GM11168 (cell line): Measurements from ENCODE around the gene ERRFI1.
"Not testable (repeated sequence)": the region's sequence is repeated elsewhere in the genome, so short reads cannot be mapped to it uniquely, and the experiment has no call there.

ENCODE experiments used
- in situ Hi-C: fragments of 300-500 bp; cut with MboI; formaldehyde crosslinking; loops from one replicate; pipeline ENCODE4 v1.12.0; 2022; ENCODE audit warnings: low sequenced_read_pairs; ENCODE audit not compliant: unreplicated experiment

Gene ERRFI1

DNA sequence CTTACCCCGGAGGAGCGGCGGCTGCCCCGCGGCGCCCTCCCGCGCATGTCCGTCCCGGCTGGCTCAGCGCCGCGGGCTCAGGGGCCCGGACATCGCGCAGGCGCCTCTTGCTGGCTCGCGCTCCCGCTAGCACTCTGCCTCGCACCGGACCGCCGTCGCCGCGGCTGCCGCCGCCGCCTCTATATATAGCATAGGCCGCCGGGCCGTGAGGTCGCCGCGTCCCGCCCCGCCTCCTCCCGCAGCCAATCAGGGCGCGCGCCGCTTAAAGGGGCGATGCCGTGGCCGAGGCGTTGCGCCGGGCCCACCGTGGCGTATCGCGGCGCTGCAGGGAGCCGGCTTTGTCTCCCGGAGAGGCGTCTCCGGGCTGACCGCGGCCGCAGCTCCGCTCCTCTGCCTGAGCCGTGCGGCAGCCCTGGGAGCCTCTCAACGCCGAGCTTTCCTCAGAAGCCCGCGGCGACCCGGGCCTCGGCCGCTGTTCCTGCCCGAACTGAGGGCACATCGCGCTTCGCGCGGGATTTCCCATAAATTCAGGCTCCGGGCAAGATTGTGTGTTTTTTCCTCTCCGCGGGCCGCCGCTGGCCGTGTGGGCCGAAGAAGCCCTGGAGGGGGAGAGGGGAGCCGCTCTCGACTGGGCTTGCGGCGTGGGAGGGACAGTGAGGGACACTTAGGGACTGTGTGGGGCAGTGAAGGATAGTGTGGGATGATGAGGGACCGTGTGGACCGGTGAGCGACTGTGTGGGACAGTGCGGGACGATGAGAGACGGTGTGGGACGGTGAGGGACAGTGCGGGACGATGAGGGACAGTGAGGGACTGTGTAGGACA lies at the start of gene ERRFI1:
TSS of gene ERRFI1 (minus strand) at position 157 of the 823 bp plus-strand sequence. CDS start 10,690 bp downstream, outside the sequence.
- in situ Hi-C loops, result no loop called here

DNA sequence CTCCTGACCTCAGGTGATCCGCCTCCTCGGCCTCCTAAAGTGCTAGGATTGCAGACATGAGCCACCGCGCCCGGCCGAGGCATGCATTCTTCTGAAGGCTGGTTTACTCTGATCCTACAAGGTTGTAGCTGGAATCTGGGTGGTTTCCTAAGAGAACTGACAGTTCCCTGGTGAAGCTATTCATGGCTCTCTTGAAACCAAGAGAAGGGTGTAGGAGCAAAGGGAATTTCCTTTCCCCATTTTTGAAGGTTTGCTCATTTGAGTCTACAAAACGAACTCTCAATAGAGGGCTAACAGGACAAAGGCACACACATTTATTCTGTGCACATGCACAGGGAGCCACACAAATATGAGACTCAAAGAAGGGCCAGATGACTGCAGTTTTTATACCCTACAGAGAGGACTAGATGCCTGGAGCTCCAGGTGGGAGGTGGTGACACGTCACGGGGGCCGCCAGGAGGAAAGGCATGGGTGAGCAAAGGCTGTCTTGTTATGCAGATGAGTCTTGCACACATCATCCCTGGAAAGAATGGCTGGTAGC lies 49.5 kb upstream of the ERRFI1 start:
- in situ Hi-C loops, result no loop called here

DNA sequence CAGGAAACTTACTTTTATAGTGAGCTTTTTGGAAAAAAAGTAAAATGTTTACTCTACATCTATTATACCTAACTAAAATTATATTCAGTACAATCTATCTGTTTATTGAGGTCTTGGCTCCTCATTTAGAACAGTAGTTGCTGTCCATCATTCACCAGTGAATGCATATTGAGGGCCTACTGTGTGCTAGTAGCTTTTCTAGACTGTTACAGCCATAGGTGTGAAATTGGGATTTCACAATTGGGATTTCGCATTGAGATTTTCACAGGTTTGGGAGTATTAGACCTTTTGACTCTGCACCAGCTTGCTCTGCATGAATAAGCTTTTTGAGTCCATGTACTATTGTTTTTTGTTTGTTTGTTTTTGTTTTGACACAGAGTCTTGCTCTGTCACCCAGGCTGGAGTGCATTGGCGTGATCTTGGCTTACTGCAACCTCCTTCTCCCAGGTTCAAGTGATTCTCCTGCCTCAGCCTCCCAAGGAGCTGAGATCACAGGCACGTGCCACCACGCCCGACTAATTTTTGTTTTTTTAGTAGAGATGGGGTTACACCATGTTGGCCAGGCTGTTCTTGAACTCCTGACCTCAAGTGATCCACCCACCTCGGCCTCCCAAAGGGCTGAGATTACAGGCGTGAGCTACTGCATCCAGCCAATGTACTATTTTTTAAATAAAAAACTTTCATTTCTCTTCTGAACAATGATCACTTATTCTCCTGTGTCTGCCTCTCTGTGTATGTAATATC lies 47.2 kb upstream of the ERRFI1 start:
- in situ Hi-C loops, result no loop called here

DNA sequence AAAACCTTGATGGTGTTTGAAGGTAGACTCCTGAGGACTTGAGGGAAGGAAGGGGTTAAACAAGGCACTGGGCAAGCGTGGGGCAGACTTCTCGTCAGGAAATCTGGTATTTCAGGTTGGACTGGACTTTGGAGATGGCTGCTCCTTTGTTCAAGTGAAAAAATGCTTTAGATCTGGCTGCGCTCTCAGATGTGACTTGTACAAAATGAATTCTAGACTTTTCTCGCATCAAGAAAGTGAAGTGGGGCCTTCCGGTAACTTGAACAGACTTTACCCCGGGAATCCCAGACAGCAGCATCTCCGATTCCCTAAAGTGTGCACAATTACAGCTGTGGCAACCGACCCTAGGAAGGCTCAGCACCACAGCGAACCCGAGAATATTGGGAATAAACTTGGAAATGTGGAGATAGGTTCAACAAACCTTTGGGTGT lies 44.3 kb upstream of the ERRFI1 start:
- in situ Hi-C loops, result no loop called here

GRCh38 chr1:8069614-8070320 lies 43.7 kb upstream of the ERRFI1 start:
- in situ Hi-C loops, result not testable (repeated sequence)

- in situ Hi-C loops, result no loop called here
These were observed 39.3 kb upstream of the ERRFI1 start for GRCh38 chr1:8065369-8065768.

- in situ Hi-C loops, result no loop called here
These were observed 37.4 kb upstream of the ERRFI1 start for GRCh38 chr1:8063298-8064036.

DNA sequence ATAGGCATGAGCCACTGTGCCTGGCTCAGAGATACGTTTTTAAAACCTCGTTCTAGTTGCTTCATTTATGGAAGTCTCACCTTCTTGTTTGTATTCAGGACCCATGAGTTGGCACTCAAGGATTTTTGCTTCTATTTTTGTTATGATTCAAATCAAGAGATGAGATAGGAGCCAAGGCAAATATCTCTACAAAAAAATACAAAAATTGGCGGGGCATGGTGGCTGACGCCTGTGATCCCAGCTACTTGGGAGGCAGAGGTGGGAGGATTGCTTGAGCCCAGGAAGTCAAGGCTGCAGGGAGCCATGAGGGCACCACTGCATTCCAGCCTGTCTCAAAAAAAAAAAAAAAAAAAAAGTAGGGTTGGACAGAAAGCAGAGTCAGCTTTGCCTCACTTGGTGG lies 36.8 kb upstream of the ERRFI1 start:
- in situ Hi-C loops, result no loop called here

DNA sequence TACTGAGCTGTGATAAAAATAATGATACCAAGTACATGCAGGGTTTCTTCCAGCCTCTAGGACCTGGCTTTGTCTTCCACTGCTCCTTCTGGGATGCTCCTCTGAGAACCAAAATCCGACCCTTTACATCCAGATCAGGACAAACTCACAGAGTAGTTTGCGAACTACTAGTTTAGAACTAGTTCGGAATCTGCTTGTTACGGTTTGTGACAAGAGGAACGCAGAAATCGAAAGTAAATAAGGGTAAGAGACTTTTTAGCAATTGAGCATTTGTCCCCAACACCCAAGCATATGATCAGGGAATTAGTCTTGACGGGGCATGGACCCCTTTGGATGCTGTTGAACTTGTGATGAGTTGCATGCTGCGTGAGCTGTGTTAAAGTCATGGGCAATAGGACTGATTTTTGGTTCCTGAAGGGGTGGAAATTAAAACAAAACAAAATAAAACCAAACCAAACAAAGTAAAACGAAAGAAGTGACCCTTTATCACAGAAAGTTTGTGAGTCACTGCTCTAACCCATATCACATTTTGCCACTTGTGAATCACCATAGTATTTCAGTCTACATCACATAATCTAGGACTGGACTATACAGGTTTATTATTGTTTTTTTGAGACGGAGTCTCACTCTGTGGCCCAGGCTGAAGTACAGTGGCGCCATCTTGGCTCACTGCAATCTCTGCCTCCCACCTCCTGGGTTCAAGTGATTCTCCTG lies 35.7 kb upstream of the ERRFI1 start:
- in situ Hi-C loops, result no loop called here

DNA sequence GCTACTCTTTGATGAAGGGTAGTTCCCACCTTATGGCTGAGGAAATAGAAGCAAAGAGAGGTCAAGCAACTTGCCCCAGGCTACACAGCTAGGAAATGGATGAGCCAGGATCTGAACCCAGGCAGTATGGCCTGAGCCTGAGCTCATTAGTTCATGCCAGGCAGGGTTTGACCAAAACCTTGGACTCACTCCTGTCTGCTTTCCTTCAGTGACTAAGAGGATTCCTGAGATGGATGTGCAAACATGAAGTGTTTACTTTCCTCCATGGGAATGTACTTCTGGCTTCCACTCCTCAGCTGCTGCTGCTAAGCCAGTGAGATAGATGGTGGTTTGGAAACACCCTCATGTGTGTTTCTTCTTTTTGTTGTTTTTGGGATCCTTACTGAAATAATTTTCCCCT lies 35.1 kb upstream of the ERRFI1 start:
- in situ Hi-C loops, result no loop called here

DNA sequence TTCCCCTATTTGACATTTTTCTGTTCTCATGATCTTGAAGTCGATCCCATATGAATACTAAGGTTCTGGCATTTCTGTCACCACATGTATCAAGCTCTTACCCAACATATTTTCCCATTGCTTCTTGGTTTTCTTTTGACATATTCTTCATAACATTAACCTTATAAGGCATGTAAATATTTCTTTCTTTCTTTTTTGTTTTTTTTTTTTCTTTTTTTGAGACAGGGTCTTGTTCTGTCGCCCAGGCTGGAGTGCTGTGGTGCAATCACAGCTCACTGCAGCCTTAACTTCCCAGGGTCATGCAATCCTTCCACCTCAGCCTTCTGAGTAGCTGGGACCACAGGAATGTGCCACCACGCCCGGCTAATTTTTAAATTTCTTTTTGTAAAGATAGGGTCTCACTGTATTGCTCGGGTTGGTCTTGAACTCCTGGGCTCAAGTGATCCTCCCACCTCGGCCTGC lies 33.1 kb upstream of the ERRFI1 start:
- in situ Hi-C loops, result no loop called here

GRCh38 chr1:8057779-8058178 lies 31.7 kb upstream of the ERRFI1 start:
- in situ Hi-C loops, result not testable (repeated sequence)

DNA sequence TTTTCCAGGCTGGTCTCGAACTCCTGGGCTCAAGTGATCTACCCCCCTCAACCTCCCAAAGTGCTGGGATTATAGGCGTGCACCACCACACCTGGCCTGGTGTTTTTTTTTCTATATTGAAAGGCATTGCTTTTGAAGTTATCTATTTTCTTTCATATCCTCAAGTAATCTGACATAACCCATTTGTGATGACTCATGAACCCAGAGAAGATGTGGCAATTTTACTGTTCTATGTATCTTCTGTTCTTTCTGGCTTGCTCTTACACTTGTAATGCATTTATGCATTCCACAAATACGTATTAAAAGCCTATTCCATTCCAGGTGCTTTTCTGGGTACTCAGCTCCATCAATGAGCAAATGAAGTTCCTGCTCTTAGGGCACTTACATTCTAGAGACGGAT lies 29.9 kb upstream of the ERRFI1 start:
- in situ Hi-C loops, result no loop called here

DNA sequence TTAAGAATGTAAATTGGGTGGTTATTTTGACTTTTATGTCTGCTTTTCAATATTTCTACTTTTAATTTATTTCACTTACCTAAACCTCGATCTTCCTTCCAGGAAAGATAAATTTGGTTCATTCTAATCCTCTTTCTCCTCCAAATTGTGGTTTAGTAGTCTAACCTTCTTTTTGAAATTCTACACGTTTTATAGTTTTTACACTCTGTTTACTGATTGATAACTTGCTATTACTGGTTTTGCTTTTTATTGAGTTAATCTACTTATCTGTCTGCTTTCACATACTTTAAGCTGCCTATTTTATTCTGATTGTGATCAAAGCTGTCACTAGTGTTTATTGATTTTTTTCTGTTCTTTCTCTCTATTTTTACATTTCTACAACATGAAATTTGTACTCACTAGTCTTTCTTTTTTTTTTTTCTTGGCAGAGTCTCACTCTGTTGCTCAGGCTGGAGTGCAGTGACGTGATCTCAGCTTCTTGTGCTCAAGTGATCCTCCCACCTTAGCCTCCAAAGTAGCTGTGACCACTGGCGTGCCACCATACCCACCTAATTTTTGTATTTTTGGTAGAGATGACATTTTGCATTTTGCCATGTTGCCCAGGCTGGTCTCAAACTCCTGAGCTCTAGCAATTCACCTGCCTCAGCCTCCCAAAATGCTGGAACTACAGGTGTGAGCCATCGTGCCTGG lies 27.9 kb upstream of the ERRFI1 start:
- in situ Hi-C loops, result no loop called here

DNA sequence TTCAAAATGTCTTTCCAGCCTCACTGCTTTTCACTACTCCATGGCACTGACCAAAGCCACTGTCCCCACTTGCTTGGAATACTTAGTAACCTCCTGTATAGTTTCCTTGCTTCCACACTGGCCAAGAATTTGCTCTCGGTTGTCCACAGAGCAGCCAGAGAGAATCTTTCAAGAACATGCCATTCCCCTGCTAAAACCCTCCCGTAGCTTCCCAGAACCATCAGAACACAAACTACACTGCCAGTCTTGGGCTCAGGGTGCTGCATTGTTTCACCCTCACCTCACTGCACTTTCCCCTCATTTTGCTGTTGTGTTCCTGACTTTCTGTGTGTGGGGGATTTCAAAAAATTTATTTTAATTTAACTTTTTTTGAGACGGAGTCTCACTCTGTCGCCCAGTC lies 25.5 kb upstream of the ERRFI1 start:
- in situ Hi-C loops, result no loop called here

DNA sequence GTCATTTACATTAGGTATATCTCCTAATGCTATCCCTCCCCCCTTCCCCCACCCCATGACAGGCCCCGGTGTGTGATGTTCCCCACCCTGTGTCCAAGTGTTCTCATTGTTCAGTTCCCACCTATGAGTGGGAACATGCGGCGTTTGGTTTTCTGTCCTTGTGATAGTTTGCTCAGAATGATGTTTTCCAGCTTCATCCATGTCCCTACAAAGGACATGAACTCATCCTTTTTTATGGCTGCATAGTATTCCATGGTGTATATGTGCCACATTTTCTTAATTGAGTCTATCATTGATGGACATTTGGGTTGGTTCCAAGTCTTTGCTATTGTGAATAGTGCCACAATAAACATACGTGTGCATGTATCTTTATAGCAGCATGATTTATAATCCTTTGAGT lies 23.1 kb upstream of the ERRFI1 start:
- in situ Hi-C loops, result not testable (repeated sequence)

GRCh38 chr1:8047686-8048445 lies 21.8 kb upstream of the ERRFI1 start:
- in situ Hi-C loops, result no loop called here

- in situ Hi-C loops, result no loop called here
These were observed 21.0 kb upstream of the ERRFI1 start for GRCh38 chr1:8047112-8047511.
